ENCODE results near the gene TMEFF2. TPM values are rescaled to one million over a fixed set of nuclear protein-coding genes. Genes with fewer than 3 reads are reported as not detected.
"Not testable (repeated sequence)": the region's sequence is repeated elsewhere in the genome, so short reads cannot be mapped to it uniquely, and the experiment has no call there.

Gene TMEFF2
- total RNA-seq, 5 donors from 2014 or later (not counting 1 experiment from before 2014, with no cell fraction given) = not detected

DNA sequence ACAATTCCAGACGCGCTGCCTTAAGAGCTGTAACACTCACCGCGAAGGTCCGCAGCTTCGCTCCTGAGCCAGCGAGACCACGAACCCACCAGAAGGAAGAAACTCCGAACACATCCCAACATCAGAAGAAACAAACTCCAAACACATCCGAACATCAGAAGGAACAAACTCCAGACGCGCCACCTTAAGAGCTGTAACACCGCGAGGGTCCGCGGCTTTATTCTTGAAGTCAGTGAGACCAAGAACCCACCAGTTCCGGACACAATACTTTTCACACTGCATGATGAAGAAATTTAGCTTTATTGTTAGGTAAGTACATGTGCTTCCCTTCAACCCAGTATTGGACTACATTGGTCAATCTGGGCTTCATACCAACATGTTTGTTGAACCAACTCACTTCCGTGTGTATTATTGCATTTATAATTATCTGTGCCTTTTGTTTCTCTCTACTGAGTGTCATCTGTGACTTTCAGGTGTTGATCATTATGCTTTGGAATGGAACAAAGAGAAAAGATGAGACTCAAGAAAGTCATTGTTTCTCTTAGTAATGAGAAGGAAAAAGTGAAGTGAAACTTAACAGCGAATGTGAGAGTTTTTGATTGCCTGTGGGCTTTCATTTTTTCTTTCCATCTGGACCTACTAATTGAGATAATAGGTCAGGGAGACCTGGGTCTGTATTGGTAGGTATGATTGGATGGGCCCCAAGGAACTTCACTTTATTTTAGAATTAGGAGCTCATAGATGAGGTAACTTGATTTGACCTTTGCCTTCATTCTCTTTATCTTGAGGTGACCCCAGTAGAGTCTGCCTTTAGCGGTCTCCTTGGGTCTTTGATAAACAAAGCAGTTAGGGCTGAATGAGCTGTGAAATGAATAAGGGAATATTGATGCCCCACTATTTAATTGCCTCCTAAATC, 271.7 kb downstream of the TMEFF2 start:
- H3K27me3 ChIP-seq (replicated peaks in 1 of 2; ENCODE audit: control insufficient read depth in 2 of 2, extremely low read depth in 1 of 2, insufficient read depth in 2 of 2, low read length in 1 of 2) = peaks cover 0 to 5% of the 10 kb centered on the region in 2 experiments
- H3K27ac ChIP-seq (ENCODE audit: low read length) = no peak overlapping the region
- H3K4me1 Mint-ChIP-seq = no peaks in the 10 kb centered on the region
- ChIA-PET CTCF (no interaction called here), POLR2A (no interaction called here)
- no peaks in the 10 kb centered on the region for H3K36me3 Mint-ChIP-seq
- 92% methylated on average over 10 of the region's 20 CpGs for WGBS (ENCODE audit: insufficient coverage)
- H3K27me3 Mint-ChIP-seq = peaks cover 3% of the 10 kb centered on the region in 2 donors
- H3K36me3 ChIP-seq (ENCODE audit: control insufficient read depth in 2 of 2, extremely low read depth in 1 of 2, insufficient read depth in 1 of 2, low read length in 1 of 2) = no peaks in the 10 kb centered on the region
- no peak overlapping the region for H3K4me3 ChIP-seq (ENCODE audit: control insufficient read depth in 1 of 2, extremely low read depth in 1 of 2, low read length in 1 of 2)
- H3K9me3 ChIP-seq = no peaks in the 10 kb centered on the region
- no peak for DNase-seq
- no peak overlapping the region for H3K27ac Mint-ChIP-seq
- no peaks in the 10 kb centered on the region for H3K9me3 Mint-ChIP-seq
- no peak for ATAC-seq (replicated peaks in 1 of 4)
- no peak overlapping the region for H3K4me3 Mint-ChIP-seq
- H3K4me1 ChIP-seq (ENCODE audit: control insufficient read depth in 1 of 2, extremely low read depth in 1 of 2, insufficient read depth in 2 of 2, low read length in 2 of 2) = no peaks in the 10 kb centered on the region

DNA sequence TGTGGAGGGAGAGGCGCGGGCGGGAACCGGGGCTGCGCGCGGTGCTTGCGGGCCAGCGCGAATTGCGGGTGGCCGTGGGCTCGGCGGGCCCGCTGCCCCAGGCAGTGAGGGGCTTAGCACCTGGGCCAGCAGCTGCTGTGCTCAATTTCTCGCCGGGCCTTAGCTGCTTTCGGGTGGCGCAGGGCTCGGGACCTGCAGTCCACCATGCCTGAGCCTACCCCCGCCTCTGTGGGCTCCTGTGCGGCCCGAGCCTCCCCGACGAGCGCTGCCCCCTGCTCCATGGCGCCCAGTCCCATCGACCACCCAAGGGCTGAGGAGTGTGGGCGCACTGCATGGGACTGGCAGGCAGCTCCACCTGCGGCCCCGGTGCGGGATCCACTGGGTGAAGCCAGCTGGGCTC, 273.1 kb downstream of the TMEFF2 start:
- H3K36me3 ChIP-seq (ENCODE audit: control insufficient read depth in 2 of 2, extremely low read depth in 1 of 2, insufficient read depth in 1 of 2, low read length in 1 of 2); H3K4me3 ChIP-seq (ENCODE audit: control insufficient read depth in 1 of 2, extremely low read depth in 1 of 2, low read length in 1 of 2); H3K27me3 Mint-ChIP-seq; H3K4me1 ChIP-seq (ENCODE audit: control insufficient read depth in 1 of 2, extremely low read depth in 1 of 2, insufficient read depth in 2 of 2, low read length in 2 of 2); POLR2A ChIA-PET; H3K4me3 Mint-ChIP-seq; H3K27ac Mint-ChIP-seq; H3K27me3 ChIP-seq (replicated peaks in 1 of 2; ENCODE audit: control insufficient read depth in 2 of 2, extremely low read depth in 1 of 2, insufficient read depth in 2 of 2, low read length in 1 of 2); H3K27ac ChIP-seq (ENCODE audit: low read length); ATAC-seq (replicated peaks in 1 of 4); H3K36me3 Mint-ChIP-seq; H3K4me1 Mint-ChIP-seq; DNase-seq; CTCF ChIA-PET; H3K9me3 ChIP-seq; H3K9me3 Mint-ChIP-seq: not testable (repeated sequence)
- WGBS (ENCODE audit: insufficient coverage) = 96% methylated on average over 30 of the region's 32 CpGs

DNA sequence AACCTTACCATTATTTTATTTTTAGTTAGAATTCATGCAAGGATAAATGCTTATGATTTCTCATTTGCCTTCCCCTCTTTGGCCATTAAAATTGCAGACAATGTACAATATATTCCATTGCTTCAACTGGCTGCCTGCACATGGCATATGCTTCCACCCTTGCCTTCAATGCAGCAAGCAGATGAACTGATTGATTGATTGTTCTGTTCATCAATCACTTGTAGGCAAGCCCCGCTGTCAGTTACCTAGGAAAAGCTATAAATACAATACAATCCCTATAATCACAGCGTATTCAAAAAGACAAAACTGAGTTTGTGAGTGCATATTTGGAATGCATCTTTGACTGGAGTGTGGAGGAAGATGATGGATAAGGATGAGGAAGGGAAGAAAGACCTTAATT, 274.2 kb downstream of the TMEFF2 start:
- peaks cover 0 to 6% of the 10 kb centered on the region in 2 experiments for H3K27me3 ChIP-seq (replicated peaks in 1 of 2; ENCODE audit: control insufficient read depth in 2 of 2, extremely low read depth in 1 of 2, insufficient read depth in 2 of 2, low read length in 1 of 2)
- Mint-ChIP-seq H3K27ac (no peak overlapping the region), H3K4me3 (no peak overlapping the region), H3K4me1 (no peaks in the 10 kb centered on the region), H3K36me3 (no peaks in the 10 kb centered on the region), H3K27me3 (peaks cover 3 to 15% of the 10 kb centered on the region in 2 donors), H3K9me3 (no peaks in the 10 kb centered on the region)
- no CpG with 5 or more reads among the region's 2 CpGs for WGBS (ENCODE audit: insufficient coverage)
- CTCF ChIA-PET = no interaction called here
- H3K27ac ChIP-seq (ENCODE audit: low read length) = no peak overlapping the region
- no peaks in the 10 kb centered on the region for H3K9me3 ChIP-seq
- ATAC-seq (replicated peaks in 1 of 4) (no peak), DNase-seq (no peak)
- no peaks in the 10 kb centered on the region for H3K36me3 ChIP-seq (ENCODE audit: control insufficient read depth in 2 of 2, extremely low read depth in 1 of 2, insufficient read depth in 1 of 2, low read length in 1 of 2)
- POLR2A ChIA-PET = no interaction called here
- no peak overlapping the region for H3K4me3 ChIP-seq (ENCODE audit: control insufficient read depth in 1 of 2, extremely low read depth in 1 of 2, low read length in 1 of 2)
- no peaks in the 10 kb centered on the region for H3K4me1 ChIP-seq (ENCODE audit: control insufficient read depth in 1 of 2, extremely low read depth in 1 of 2, insufficient read depth in 2 of 2, low read length in 2 of 2)

DNA sequence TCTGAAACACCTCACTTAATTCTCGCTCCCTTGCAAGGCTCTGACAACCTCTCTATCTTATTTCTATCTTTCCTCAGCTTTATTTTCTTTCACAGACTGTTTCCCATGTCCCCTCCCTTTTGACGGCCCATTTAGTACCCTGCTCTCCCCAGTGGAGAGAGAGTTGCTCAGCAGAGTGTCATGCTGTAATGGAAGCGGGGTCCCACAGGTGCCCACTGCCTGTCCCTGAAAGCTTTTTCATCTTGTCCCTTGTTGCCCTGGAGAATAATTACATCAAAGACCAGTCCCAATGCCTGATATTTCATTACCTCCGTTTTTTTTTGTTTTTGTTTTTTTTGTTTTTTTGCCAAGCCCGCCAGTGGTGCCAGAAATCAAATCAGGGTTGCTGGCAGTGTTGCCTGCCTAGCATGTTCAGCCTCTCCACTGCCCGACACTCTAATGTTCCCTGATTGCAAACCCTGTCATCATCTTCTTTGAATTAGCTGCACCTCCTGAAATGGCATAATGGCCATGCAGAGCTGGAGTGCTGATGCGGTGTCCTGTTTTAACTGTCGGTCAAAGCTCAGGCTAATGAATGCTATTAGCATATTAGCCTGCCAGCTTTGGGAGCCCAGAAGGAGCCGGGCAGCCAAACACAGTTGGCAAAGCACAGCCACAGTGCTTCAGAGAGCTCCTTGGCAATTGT, 276.6 kb downstream of the TMEFF2 start:
- Histone ChIP-seq H3K9me3 (no peaks in the 10 kb centered on the region), H3K4me3 (ENCODE audit: control insufficient read depth in 1 of 2, extremely low read depth in 1 of 2, low read length in 1 of 2) (no peak overlapping the region), H3K27me3 (replicated peaks in 1 of 2; ENCODE audit: control insufficient read depth in 2 of 2, extremely low read depth in 1 of 2, insufficient read depth in 2 of 2, low read length in 1 of 2) (peaks cover 0 to 6% of the 10 kb centered on the region in 2 experiments), H3K36me3 (ENCODE audit: control insufficient read depth in 2 of 2, extremely low read depth in 1 of 2, insufficient read depth in 1 of 2, low read length in 1 of 2) (no peaks in the 10 kb centered on the region), H3K4me1 (ENCODE audit: control insufficient read depth in 1 of 2, extremely low read depth in 1 of 2, insufficient read depth in 2 of 2, low read length in 2 of 2) (no peaks in the 10 kb centered on the region), H3K27ac (ENCODE audit: low read length) (no peak overlapping the region)
- Mint-ChIP-seq H3K36me3 (no peaks in the 10 kb centered on the region), H3K27ac (no peak overlapping the region), H3K9me3 (no peaks in the 10 kb centered on the region), H3K4me3 (no peak overlapping the region), H3K4me1 (no peaks in the 10 kb centered on the region), H3K27me3 (peaks cover 5 to 14% of the 10 kb centered on the region in 2 donors)
- DNase-seq (no peak), ATAC-seq (replicated peaks in 1 of 4) (no peak)
- 92% methylated on average over 8 of the region's 9 CpGs for WGBS (ENCODE audit: insufficient coverage)
- POLR2A ChIA-PET = no interaction called here
- CTCF ChIA-PET = no interaction called here

DNA sequence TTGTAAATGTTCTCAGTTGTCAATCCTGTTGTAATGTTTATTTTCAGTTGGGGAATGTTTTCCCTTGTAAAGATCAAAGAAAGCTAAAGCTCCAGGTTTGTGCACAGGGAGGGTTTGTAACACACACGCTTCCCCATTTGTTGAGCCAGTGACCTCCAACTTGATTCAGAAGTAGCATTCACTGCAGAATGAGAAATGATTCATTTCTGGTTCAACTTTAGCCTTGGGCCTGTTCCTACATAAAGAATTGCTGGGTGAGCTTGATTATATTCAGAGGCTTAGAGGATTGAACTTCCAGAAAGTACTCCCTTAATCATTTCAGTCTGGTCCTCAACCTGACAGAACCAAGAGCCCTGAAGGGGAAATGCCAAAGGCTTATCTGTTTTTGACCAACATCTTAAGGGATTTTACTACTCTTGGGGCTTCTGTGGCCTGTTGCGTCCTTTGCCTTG, 277.3 kb downstream of the TMEFF2 start:
- no peak overlapping the region for H3K27ac Mint-ChIP-seq
- Histone ChIP-seq H3K27me3 (replicated peaks in 1 of 2; ENCODE audit: control insufficient read depth in 2 of 2, extremely low read depth in 1 of 2, insufficient read depth in 2 of 2, low read length in 1 of 2) (peaks cover 0 to 6% of the 10 kb centered on the region in 2 experiments), H3K9me3 (no peaks in the 10 kb centered on the region), H3K4me3 (ENCODE audit: control insufficient read depth in 1 of 2, extremely low read depth in 1 of 2, low read length in 1 of 2) (no peak overlapping the region), H3K27ac (ENCODE audit: low read length) (no peak overlapping the region), H3K4me1 (ENCODE audit: control insufficient read depth in 1 of 2, extremely low read depth in 1 of 2, insufficient read depth in 2 of 2, low read length in 2 of 2) (no peaks in the 10 kb centered on the region), H3K36me3 (ENCODE audit: control insufficient read depth in 2 of 2, extremely low read depth in 1 of 2, insufficient read depth in 1 of 2, low read length in 1 of 2) (no peaks in the 10 kb centered on the region)
- no peaks in the 10 kb centered on the region for H3K9me3 Mint-ChIP-seq
- peaks cover 5 to 12% of the 10 kb centered on the region in 2 donors for H3K27me3 Mint-ChIP-seq
- no peak overlapping the region for H3K4me3 Mint-ChIP-seq
- H3K36me3 Mint-ChIP-seq = no peaks in the 10 kb centered on the region
- H3K4me1 Mint-ChIP-seq = no peaks in the 10 kb centered on the region
- ChIA-PET CTCF (no interaction called here), POLR2A (no interaction called here)
- ATAC-seq (replicated peaks in 1 of 4) (no peak), DNase-seq (no peak)
- WGBS (ENCODE audit: insufficient coverage) = 78% methylated on average over 1 of the region's 2 CpGs

DNA sequence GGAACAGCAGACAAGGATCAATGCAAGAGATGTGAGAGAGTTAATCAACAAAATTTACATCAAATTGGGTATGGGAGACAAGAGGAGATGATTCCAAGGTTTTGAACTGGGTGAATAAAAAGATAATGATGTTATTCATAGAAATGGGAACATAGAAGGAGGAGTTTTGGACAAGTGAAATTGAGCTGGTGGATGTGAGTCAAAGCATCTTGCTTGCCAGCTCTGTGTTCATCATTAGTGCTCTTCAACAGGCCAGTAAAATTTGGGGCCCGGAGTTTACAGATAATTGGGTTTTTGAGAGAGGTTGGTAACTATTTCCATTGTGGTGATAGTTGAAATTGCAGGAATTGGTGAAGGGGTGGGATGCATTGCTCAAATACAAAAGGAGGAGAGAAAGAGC, 277.9 kb downstream of the TMEFF2 start:
- H3K4me1 Mint-ChIP-seq = no peaks in the 10 kb centered on the region
- no peaks in the 10 kb centered on the region for H3K9me3 Mint-ChIP-seq
- Histone ChIP-seq H3K9me3 (no peaks in the 10 kb centered on the region), H3K27ac (ENCODE audit: low read length) (no peak overlapping the region), H3K4me1 (ENCODE audit: control insufficient read depth in 1 of 2, extremely low read depth in 1 of 2, insufficient read depth in 2 of 2, low read length in 2 of 2) (no peaks in the 10 kb centered on the region), H3K27me3 (replicated peaks in 1 of 2; ENCODE audit: control insufficient read depth in 2 of 2, extremely low read depth in 1 of 2, insufficient read depth in 2 of 2, low read length in 1 of 2) (peaks cover 0 to 6% of the 10 kb centered on the region in 2 experiments), H3K36me3 (ENCODE audit: control insufficient read depth in 2 of 2, extremely low read depth in 1 of 2, insufficient read depth in 1 of 2, low read length in 1 of 2) (no peaks in the 10 kb centered on the region), H3K4me3 (ENCODE audit: control insufficient read depth in 1 of 2, extremely low read depth in 1 of 2, low read length in 1 of 2) (no peak overlapping the region)
- no peak overlapping the region for H3K4me3 Mint-ChIP-seq
- ATAC-seq (replicated peaks in 1 of 4) (no peak), DNase-seq (no peak)
- ChIA-PET POLR2A (no interaction called here), CTCF (no interaction called here)
- H3K27ac Mint-ChIP-seq = no peak overlapping the region
- H3K27me3 Mint-ChIP-seq = peaks cover 7 to 18% of the 10 kb centered on the region in 2 donors
- 80% methylated on average over 1 of the region's 1 CpG for WGBS (ENCODE audit: insufficient coverage)
- H3K36me3 Mint-ChIP-seq = no peaks in the 10 kb centered on the region
